GM06990 (cell line): ENCODE results near the gene SETD7.

Source experiments
- DNase-seq: peaks from one replicate; pipeline ENCODE4 v3.0.0-alpha.2; 2011; ENCODE audit not compliant: insufficient read length; ENCODE audit errors: extremely low read depth
- H3K27me3 ChIP-seq: replicated peaks from 2 replicates; pipeline ENCODE4 v1.6.0; 2011; ENCODE audit warnings: low read length; ENCODE audit not compliant: control insufficient read depth, insufficient read depth
- H3K36me3 ChIP-seq: 2 replicates; pipeline ENCODE4 v1.5.1; 2011; ENCODE audit warnings: low read length; ENCODE audit not compliant: control insufficient read depth, insufficient read depth
- H3K4me3 ChIP-seq: replicated peaks from 2 replicates; pipeline ENCODE4 v1.5.1; 2011; ENCODE audit warnings: low read depth, mild to moderate bottlenecking, control low read depth, low read length
- TF ChIP-seq, protein P1 (sequence below): IDR thresholded peaks from 2 replicates; pipeline ENCODE4 v1.5.1; 2011; ENCODE audit warnings: low read length, control low read depth, mild to moderate bottlenecking, inconsistent platforms; ENCODE audit not compliant: insufficient read depth, poor library complexity, severe bottlenecking

SETD7 gene

DNA sequence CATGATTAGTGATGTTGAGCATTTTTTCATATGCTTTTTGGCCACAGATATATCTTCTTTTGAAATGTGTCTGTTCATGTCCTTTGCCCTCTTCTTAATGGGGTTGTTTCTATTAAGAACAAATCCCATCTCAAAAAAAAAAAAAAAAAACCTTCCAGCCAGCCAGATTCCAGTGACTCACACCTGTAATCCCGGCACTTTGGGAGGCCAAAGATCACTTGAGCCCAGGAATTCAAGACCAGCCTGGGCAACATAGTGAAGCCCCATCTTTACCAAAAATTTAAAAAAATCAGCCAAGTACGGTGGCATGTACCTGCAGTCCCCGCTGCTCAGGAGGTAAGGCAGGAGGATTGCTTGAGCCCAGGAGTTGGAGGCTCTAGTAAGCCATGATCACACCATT is 97.0 kb downstream of the SETD7 start:
- Histone ChIP-seq H3K27me3 (no peaks in the 10 kb centered on the region), H3K36me3 (no peaks in the 10 kb centered on the region), H3K4me3 (no peak overlapping the region)
- no peak for DNase-seq
- TF ChIP-seq, protein P1, sequence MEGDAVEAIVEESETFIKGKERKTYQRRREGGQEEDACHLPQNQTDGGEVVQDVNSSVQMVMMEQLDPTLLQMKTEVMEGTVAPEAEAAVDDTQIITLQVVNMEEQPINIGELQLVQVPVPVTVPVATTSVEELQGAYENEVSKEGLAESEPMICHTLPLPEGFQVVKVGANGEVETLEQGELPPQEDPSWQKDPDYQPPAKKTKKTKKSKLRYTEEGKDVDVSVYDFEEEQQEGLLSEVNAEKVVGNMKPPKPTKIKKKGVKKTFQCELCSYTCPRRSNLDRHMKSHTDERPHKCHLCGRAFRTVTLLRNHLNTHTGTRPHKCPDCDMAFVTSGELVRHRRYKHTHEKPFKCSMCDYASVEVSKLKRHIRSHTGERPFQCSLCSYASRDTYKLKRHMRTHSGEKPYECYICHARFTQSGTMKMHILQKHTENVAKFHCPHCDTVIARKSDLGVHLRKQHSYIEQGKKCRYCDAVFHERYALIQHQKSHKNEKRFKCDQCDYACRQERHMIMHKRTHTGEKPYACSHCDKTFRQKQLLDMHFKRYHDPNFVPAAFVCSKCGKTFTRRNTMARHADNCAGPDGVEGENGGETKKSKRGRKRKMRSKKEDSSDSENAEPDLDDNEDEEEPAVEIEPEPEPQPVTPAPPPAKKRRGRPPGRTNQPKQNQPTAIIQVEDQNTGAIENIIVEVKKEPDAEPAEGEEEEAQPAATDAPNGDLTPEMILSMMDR: no peak

DNA sequence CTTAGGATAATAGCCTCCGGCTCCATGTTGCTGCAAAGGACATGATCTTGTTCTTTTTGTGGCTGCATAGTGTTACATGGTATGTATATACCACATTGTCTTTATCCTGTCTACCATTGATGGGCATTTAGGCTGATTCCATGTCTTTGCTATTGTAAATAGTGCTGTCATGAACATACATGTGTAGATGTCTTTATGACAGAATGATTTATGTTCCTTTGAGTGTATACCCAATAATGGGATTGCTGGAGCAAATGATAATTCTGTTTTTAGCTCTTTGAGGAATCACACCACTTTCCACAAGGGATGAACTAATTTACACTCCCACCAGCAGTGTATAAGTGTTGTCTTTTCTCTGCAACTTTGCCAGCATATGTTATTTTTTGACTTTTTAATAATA is 97.5 kb downstream of the SETD7 start:
- no peaks in the 10 kb centered on the region for H3K36me3 ChIP-seq
- H3K27me3 ChIP-seq: no peaks in the 10 kb centered on the region
- no peak overlapping the region for H3K4me3 ChIP-seq
- no peak for DNase-seq
- TF ChIP-seq, protein P1: no peak

DNA sequence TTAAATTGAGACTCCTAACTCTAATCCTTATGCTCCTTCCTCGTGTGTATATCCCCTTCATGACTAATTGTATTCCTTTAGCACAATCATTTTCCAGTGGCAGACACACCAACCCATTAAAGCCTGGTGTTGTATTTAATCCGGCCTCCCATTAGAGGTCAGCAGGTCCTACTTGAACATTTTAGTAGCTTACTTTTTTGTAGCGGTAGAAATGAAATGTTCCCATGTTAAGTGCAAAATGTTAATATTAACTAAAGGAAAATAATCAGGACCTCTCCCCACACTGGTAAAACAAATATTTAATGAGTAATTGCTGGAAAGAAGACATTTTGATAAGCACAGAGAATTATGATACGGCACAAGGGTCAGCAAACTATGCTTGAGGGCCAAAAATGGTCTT is 98.7 kb downstream of the SETD7 start:
- no peak for DNase-seq
- no peaks in the 10 kb centered on the region for H3K36me3 ChIP-seq
- H3K4me3 ChIP-seq: no peak overlapping the region
- TF ChIP-seq, protein P1: no peak
- H3K27me3 ChIP-seq: no peaks in the 10 kb centered on the region

DNA sequence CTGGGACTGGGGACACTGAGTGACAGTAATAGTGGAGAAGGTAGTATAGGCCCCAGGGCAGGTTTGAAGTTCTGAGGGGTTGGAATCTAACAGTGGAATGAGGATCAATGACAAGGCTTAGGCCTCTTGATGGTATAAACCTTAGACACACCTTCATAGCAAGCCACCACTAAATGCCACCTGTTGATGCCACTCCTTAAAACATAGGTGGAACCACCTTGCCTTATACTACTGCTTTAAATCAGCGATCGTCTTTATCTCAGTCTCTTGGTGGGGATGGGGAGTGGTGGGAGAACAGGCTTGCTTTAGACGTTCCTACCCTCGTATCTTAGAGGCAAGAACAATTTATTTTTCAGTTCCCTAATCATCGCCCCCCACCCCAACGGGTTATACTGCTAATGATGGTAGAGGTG is 100.9 kb downstream of the SETD7 start:
- TF ChIP-seq, protein P1: no peak
- Histone ChIP-seq H3K27me3 (no peaks in the 10 kb centered on the region), H3K36me3 (no peaks in the 10 kb centered on the region), H3K4me3 (peak overlapping the region; percentile 88)
- no peak for DNase-seq

DNA sequence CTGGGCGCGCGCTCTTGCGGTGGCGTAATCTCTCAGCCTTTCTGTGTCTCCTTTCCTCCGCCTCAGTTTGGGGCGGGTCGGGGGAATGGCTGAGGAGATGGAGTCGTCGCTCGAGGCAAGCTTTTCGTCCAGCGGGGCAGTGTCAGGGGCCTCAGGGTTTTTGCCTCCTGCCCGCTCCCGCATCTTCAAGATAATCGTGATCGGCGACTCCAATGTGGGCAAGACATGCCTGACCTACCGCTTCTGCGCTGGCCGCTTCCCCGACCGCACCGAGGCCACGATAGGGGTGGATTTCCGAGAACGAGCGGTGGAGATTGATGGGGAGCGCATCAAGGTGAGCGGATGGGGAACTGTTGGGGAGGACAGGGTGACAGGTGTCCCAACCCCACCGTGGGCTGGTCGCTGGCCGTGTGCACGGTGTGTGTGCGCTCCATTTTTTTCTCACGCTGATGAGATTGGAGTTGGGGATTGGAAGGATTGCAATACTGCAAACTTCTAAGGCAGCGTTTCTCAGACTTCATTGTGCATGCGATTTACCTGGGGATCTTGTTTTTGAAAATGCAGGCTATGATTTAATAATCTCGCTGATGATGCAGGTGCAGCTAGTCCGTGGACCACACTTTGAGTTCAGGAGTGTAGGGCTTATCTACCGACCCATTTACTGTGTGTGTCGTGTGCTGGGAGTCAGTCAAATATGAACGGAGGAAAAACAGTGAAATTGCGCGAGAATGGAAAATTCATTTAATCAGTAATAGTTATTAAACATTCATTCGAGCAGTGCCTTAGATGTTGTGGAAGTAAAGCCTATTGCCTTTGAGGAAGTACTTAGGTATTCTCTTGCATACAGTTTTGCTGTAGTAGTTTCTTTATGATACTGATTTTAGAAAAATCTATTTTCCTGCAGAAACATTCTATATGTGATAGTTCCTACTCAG is 101.6 kb downstream of the SETD7 start, which contains the start of gene RAB33B:
TSS of gene RAB33B (plus strand) at position 11 of the 935 bp plus-strand sequence. CDS start at position 86, 75 bp downstream.
- H3K4me3 ChIP-seq: peak within 1 kb of the TSS; percentile 88
- DNase-seq: no peak
- TF ChIP-seq, protein P1: peak; percentile 5
- no peaks in the 10 kb centered on the region for H3K36me3 ChIP-seq
- no peaks in the 10 kb centered on the region for H3K27me3 ChIP-seq
